GM21423 (cell line): ENCODE measurements around the gene COPRS.

Experiments
- ATAC-seq: cut with Tn5 transposase; IDR thresholded peaks from one replicate; pipeline ENCODE4 v1.9.1; 2021; ENCODE audit warnings: mild to moderate bottlenecking, moderate library complexity; ENCODE audit not compliant: unreplicated experiment

The COPRS gene, protein sequence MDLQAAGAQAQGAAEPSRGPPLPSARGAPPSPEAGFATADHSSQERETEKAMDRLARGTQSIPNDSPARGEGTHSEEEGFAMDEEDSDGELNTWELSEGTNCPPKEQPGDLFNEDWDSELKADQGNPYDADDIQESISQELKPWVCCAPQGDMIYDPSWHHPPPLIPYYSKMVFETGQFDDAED

DNA sequence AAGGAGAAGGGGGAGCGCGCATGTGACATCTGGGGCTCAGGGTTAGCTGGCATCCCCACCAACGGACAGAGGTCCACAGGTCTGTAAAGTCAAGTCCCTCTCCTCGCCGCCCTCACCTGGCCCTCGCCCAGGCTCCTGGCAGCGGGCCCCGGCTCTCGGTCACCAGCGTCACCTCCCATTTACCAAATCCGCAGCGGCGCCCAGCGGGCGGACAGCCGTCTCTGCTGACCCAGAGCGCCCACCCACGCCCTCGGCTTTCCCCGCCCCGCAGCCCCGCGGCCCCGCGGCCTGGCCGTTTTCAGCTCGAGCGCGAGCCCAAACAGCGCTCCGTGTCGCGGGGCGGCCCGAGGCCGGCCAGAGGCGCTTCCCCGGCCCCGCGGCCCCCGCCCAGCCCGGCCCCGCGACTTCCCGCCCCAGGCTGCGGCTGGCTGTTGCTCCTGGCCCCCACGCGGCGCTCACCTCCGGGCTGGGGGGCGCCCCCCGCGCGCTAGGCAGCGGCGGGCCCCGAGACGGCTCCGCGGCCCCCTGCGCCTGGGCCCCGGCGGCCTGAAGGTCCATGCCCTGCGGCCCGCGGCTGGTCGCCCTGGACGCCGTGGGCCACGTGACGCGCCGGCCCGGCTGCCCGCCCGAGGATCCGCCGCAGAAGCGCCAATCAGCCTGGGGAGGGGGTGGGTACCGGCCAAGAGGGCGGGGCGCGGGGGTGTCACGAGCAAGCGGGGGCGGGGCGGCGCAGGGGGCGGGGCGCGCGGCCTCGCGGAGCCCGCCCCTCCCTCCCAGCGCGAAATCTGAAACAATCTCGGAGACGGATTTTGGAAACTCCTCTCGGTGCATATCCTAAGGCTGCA is at the start of gene COPRS:
COPRS (minus strand) TSS at position 603 of the 845 bp plus-strand sequence; CDS start at position 558, 45 bp downstream.
- peak; percentile 87 for ATAC-seq

DNA sequence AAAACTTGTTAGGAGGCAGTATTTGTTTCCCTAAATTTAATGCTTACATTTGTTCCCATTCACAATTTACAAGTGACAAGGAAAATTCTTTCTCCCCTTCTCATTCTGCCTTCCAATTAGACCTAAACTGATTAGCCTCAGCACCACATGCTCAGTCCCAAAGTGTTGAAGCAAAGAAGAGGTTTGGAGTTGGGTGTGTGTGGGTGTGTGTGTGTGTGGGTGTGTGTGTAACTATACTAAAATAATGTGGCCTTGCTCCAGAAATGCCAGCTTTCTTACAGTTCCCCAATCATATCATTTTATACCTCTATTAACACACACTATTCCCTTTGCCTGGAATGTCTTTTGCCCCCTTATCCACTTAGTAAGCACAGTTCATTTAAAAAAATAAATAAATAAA is 49.3 kb upstream of the COPRS start:
- ATAC-seq = no peak

DNA sequence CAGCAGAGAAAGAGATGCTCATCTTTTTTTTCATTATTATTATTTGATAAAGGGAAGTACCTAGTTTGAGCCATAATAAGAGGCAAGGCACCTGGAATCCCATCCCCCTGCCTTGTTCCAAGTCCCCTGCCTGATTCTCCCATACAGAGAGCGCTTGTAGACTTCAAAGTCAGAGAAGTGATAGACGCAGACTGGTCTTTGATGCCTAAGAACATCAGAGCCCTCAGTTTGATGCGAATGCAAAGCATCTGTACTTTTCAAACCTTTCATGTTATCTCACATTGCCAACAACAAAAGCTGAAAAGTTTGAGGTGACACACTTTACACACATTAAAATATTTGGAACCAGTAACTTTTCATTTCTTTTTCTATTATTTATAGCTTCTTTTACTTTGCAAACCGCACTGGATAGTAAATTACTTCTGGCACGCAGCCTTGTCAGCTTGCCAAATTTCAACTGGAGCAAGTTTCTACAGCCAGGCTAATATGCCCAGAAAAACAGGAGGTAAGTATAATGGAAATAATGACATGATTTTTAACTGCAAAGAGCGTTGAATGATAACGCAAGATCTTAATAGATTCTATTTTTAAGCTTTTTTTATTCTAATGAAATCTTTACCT is 48.4 kb upstream of the COPRS start:
- ATAC-seq = no peak

DNA sequence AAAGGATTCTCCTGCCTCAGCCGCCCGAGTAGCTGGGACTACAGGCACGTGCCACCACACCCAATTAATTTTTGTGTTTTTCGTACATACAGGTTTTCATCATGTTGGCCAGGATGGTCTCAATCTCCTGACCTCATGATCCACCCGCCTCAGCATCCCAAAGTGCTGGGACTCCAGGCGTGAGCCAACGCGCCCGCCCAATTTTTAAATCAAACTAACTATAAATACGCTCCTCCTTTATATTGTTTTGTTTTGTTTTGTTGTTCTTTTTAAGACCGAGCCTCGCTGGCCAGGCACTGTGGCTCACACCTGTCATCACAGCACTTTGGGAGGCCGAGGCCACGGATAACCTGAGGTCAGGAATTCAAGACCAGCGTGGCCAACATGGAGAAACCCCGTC is 44.4 kb upstream of the COPRS start:
- ATAC-seq = no peak

DNA sequence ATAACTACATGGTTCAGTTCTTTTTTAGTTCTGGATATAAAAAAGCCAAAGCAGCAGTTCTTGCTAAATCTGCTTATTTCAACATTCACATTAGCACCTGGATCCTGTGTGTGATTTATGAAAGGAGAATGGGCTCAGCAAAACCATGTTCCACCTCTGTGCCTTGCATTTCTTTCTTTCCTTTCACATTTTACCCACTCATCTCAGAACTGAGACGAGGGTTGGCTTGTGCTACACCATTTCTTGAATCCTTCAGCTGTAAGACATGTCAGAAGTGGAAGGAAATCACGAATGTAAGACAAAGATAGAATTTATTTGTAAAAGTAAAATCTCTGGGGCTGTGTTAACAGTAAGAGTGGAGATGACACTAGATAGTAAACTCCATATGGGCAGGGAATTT is 43.6 kb upstream of the COPRS start:
- ATAC-seq = no peak

DNA sequence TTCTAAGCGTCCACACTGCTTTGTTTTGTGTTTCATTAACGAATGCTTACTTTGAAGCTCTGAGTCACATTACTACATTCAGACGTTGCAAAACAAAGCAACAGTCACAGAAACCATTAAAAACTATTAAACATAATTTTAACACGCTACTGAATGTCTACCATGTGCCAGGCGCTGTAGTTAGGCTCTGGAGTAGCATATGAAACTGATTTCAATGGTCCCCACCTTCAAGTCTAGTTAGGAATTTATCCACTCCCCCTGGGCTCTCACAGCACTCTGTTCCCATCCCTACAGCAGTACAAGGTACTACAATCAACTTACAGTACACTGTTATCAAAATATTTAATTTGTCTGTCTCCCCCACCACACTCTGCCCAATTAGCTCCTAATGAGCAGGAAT is 41.8 kb upstream of the COPRS start:
- ATAC-seq = peak; percentile 13

DNA sequence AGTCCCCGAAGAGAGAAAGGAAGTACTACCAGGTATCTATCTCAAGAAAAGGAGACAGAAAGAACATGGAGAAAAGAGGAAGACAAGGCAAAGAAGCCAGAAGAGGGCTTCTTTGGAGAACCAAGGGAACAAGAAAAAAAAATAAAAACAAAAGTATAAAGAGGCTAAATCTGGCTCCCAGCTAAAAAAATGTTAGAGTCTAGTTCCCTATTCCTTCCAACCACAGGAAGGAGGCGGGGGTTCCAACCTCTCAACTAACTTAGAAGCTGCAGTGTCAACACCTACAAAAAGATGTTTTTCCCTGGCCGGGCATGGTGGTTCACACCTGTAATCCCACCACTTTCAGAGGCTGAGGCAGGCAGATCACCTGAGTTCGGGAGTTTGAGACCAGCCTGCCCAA is 29.1 kb upstream of the COPRS start:
- no peak for ATAC-seq

DNA sequence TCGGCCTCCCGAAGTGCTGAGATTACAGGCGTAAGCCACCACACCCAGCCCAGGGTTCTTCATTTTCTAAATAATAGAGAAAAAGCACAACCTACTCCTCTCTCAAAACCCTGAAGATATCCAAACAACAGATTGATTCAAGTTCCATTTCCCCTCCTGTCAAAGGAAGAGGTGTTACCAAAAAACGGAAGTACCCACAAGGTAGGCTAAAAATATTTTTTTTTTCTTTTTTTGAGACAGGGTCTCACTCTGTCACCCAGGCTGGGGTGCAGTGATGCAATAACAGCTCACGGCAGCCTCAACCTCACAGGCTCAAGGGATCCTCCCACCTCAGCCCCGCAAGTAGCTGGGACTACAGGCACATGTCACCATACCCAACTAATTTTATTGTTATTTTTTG is 23.5 kb upstream of the COPRS start:
- ATAC-seq = no peak

DNA sequence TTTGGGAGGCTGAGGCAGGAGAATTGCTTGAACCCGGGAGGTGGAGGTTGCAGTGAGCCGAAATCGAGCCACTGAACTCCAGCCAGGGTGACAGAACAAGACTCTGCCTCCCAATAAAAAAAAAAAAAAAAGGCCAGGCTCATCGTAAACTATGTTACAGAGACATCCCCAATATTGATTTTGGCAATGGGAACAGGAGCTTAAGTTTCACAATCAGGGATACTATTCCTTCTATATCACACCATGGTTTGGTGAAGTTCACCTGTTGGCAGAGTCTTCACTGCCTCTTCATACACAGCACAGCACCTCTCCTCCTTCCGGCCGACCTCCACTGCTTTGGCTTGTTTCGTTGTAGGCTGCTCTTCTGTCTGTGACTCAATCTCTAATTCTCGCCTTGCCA is 21.3 kb upstream of the COPRS start:
- ATAC-seq = no peak

DNA sequence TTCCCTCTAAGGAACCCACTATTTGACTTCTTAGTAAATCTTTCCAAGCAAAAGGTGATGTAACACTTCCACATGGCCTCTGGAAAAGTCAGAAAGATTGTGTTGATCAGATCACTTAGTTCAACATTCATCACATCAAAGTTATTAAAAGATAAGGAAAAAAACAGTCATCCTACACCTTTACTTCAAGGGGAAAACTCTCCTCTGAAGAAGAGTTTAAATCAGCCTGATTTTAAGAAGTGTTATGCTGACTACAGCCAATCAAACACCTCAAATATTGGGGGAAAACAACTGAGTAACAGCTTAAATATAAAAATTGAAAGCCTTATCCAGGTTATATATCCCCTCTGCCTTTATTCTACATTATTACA is 19.6 kb upstream of the COPRS start:
- no peak for ATAC-seq

DNA sequence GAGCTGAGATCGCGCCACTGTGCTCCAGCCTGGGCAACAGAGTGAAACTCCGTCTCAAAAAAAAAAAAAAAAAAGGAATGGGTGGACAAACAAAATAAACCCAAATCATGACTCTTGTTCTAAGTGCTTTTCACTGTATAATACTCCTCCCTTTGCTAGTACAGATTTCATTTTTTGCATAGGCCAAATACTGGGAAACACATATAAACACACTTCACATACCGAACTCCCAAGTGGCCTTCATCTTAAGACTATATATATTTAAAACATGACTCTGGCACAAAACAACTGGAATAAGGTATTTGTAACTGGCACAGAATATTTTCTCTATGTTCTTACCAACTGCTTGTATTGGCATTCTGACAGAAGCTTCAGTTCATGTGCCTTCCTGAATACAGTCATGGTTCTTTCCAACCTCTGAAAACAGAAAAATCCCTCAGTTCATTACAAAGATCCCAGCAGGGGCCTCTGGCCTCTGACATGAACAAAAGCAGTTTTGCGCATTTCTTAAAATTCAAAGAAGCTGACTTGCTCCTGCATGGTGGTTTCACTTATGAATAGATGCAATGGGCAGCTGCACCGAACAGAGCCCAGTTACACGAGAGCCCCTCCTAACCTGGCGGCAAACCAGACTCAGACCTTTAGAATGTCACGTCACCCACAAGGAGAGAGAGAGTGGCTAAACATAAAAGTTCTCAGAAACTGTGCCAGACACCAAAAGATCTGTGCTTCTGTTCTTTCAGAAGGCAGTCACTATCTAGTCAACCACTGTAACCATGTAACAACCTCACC is 19.1 kb upstream of the COPRS start:
- no peak for ATAC-seq

DNA sequence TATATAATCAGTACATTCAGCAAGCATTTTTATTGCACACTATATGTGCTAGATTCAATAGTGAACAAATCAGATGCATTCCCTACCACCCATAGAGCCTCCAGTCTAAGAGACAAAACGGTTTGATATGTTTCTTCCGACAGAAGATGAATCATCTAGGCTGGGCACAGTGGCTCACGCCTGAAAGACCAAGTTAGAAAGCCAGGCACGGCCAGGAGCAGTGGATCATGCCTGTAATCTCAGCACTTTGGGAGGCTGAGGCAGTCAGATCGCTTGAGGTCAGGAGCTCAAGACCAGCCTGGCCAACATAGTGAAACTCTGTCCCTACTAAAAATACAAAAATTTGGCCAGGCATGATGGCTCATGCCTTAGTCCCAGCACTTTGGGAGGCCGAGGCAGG is 18.3 kb upstream of the COPRS start:
- ATAC-seq = no peak

DNA sequence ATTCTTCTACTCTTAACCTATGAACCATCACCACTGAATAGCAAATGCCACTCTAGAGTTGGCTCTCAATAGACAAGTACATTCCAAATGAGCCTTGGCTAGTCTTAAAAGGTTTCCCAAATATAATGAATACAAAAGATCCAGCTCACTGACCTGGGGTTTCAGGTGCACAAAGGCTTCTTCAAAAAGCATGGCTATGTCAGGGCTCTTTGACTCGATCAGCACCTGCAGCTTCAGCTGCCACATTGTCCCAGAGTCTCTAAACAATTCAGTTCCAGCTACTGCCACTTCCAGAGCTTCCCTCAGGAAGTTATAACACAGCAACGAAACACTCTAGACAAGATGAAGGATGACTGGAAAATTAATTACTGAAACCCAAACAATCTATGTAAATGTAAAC is 16.0 kb upstream of the COPRS start:
- ATAC-seq = no peak

DNA sequence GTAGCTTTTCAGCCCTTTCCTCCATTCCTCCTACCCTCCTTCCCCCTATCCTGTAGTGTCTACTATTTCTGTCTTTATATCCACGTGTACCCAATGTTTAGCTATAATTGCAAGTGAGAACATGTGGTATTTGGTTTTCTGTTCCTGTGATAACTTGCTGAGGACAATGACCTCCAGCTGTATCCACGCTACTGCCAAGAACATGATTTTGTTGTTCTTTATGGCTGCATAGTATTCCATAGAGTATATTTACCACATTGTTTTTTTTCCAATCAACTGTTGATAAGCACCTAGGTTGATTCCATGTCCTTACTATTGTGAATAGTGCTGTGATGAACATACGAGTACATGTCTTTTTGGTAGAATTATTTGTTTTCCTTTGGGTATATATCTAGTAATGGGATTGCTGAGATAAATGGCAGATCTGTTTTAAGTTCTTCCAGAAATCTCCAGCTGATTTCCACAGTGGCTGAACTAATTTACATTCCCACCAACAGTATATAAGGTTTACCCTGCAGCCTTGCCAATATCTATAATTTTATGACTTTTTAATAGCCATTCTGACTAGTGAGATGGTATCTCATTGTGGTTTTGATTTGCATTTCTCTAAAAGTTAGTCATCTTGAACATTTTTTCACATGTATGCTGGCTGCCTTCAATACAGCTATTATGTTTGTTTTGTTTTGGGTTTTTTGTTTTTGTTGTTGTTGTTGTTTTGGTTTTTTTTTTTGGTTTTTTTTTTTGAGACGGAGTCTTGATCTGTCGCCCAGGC is 10.9 kb upstream of the COPRS start:
- ATAC-seq = no peak

DNA sequence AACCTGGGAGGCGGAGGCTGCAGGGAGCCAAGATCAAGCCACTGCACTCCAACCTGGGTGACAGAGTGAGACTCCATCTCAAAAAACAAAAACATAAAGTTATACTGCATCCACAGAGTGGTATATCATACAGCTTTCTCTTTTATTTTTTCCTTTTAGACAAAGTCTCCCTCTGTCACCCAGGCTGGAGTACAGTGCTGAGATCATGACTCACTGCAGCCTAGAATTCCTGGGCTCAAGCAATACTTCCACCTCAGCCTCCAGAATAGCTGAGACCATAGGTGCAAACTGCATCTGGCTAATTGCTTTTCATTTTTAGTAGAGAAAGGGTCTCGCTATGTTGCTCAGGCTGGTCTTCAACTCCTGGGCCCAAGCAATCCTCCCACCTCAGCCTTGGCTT is 10.0 kb upstream of the COPRS start:
- no peak for ATAC-seq

DNA sequence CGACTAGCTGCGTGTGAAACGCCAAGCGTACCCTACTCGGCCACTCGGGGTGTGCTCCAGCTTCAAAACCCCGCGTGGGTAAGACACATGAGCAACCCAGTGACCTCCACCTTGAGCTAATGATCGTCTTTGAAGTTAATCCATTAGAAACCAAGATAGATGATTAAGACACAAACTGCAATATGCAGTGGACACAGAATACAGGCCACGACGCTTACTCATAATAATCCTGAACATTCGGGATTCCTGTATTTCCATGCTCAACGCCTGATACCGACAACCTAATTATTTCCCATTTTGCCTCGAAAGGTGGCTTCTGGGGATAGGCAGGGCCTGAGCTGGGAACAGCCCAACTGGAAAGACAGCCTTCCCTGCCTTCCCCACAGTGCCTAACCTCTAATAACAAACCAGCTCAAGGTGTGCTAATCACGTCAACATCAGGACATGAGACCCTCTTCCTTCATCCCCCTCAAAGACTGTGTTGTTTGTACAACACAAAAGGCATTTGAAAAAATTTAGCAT is 504 bp upstream of the COPRS start:
- ATAC-seq = peak; percentile 2

DNA sequence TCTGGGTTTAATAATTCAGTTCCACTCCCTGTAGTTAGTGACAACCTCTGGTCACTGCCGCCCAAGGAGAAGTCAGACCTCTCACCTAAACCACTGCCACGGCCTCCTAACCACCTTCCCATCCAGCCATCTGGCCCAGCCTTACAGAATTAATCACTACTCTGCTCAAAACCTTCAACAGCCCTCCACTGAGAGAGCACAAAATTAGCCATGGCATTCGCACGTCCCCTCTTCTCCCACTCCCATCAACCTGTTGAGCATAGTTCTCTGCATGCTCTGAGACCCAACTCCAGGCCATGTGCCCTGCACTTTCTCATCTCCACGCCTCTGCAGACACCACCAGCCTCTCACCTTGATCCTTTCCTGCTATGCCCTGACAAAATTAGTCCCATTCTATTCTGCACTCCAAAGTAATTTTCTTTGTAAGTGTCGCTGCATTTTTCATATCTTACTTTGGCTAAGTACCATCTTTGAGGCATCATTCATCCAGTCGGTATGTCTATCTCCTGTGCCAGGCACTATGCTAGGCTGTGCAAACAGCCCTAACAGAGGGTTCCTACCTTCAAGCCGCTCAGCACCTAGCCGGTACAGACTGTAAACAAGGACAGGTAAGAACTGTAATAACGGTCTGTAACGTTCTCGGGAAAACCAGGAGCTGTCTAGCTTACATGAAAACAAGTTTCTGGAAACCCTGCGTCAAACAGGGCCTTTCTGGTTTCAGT is 963 bp downstream of the COPRS start:
- ATAC-seq = peak; percentile 8

DNA sequence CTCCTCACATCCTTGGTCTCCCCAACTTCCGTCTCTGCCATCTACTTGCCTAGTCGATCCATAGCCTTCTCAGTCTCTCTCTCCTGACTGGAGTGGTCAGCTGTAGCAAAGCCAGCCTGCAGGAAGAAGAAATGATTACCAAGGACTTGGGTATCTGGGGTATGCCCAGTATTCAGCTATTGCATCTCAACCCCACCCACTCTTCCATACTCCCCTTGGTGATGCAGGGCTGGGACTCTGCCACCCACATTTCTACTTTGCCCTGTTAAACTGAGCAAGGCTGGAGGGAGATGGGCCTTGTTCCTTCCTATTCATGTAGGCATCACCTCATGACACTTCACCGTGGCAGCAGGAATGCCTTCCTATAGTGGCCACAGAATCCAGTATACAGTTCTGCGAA is 2.3 kb downstream of the COPRS start:
- ATAC-seq = no peak

DNA sequence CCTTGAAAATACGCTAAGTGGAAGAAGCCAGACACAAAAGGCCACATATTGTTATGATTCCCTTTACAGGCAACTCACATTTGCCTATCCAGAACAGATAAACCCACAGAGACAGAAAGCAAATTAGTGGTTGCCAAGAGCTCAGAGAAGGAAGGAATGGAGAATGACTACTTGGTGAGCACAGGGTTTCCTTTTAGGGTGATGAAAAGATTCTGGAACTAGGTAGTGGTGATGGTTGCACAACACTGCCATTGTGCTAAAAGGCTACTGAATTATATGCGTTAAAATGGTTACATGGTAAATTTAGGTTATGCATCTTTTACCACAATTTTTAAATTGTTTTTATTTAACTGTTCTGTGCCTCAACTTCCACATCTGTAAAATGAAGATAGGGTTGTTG is 4.4 kb downstream of the COPRS start:
- no peak for ATAC-seq
